Measurements from ENCODE around the gene MYH8.

The MYH8 gene

DNA sequence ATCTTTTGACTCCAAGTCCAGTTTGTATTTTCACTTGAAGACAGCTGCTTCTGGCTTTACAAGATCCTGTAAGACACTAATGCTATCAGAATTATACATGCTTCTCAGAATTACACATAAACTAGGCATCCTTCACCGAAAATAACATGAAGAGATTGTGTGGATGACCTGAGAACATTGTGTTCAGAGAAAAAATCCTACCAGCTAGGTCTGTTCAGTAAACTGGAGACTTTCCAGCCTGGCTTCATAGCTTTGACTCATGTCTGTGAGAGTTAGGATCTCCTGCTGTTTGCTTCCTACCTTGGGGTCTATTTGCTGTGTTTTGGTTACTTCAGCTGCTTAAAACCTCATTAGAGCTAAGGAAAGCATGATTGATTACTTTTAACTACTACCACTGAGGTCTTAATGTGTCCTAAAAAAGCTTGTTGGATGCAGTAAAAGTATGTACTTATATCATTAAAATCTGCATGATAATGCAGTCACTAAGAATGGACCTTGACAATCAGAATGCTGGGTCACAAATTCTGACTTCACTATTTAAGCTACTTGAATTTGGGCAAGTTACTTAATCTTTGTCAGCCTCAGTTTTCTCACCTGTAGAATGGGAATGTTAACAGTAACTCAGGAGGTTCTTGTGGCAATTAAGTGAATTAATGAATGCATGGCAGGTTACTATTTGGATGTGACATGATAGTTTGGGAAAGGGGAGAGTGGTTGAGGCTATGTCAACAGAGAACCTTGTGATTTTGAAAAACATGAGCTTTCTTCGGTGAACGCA is 40.9 kb downstream of the MYH8 start:
- no peak for DNase-seq

DNA sequence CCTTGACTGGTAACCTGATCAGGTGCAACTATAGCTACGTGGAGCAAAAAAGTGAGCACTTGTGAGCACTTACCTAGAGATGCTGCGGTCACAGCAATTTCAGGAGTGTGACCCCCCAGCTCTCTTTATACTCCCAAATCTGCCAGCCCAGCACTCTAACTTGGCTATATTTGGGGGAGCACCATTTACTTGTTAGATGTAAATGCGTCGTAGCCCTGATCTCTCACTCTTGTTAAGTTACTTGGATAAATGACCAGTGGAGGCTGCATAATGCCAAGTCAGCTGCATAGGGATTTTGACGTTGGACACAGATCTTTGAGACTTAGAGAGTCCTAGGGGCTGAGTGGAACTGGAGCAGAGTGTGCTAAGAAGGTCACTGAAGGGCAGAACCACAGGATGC is 48.8 kb downstream of the MYH8 start, which contains the start of gene MYH13:
Gene MYH13, minus strand, starts transcription at position 101 of the 400 bp plus-strand sequence. CDS start 8,476 bp downstream, outside the sequence.
- no peak for DNase-seq

- DNase-seq = no peak
Measured at GRCh38 chr17:10370016-10370608, 51.6 kb downstream of the MYH8 start.

DNA sequence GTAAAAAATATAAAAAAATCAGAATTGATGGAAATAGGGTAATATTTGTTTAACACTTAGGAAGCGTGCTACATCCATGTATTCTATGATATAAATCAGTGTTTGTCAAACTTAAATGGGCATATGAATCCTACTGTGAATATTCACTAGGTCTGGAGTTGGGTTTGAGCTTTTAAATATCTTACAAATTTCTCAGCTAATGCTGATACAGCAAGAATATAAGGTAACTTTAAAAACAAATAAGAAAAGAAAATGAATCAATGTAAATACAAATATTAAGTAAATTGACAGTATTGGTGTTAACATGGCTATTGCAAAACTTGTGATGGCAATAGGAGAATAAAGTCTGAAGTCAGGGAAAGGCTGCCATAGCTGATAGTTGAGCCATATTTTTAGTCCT is 52.5 kb downstream of the MYH8 start:
- DNase-seq = no peak

- no peak for DNase-seq
Measured at GRCh38 chr17:10368561-10368960, 53.2 kb downstream of the MYH8 start.

GRCh38 chr17:10360578-10360977 is 61.2 kb downstream of the MYH8 start:
- DNase-seq = no peak

DNA sequence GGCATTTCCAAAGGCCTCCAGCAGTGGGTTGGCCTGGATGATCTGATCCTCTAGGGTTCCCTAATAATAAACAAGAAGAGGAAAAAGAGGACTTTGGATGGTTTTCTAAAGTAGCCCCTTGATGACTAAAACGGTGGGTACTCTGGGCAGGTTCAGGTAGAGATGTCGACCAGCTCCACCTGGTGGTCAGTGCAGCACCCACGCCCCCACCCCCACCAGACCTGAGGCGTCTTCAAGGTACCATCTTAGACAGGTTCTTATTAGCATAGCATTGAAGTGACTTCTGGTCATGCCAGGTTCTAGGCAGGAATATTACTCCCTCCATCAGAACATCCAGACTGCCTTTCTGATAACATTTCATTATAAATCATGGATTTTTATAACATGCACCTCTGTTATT is 64.0 kb downstream of the MYH8 start:
- peak; percentile 12 for DNase-seq

DNA sequence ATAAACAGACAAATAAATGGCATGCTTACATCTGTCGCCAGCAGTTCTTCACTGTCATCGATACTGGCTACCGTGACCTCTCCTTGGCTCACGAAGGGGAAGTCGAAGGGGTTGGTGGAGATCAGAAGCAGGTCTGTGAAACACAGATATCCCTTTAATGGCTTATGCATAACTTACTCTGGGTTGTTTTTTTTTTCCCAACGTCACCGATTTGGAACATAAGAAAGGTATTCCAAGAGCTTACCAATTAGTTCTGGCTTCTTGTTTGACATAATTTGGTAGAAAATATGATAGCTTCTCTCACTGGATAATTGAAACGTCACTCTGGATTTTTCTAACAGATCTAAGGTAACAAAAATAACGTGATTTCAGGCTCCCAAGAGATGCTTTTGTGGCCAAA is 67.1 kb downstream of the MYH8 start:
- no peak for DNase-seq

GRCh38 chr17:10352893-10353292 is 68.9 kb downstream of the MYH8 start:
- DNase-seq = no peak

DNA sequence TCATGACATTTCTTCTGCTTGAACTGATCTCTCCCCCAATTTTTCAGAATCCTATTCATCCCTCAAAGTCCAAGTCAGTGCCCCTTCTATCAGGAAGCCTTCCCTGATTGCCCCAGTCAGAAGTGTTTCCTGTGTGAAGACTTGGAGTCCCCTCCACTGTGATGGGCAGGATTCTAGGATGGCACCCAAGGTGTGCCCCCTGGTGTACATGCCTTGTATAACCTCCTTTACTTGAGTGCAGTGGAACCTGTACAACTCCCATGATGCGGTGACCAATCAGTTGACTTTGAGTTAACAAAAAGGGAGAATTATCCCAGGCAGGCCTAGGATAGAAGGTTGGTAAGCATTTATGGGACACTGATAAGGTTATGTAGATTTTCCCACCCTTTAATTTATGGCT is 72.3 kb downstream of the MYH8 start:
- DNase-seq = no peak

DNA sequence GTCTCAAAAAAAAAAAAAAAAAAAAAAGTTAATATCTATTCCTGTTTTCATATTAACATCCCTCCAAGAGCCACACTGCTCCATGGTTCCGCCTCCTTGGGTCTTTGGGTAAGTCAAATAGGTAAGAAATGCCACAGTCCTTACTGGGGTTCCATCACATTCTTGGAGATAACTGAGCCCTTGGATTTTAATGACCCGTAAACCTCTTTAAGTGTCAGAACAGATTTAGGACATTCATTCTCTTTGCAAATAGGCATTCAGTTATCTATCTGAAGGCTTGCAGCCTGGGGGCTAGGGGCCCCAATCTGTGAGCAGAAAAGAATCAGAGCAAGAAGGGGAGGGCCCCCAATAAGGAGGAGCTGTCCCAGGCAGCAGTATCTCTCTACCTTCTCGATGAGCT is 76.9 kb downstream of the MYH8 start:
- no peak for DNase-seq
